Measurements from ENCODE around the gene ZGPAT. TPM values are rescaled to one million over a fixed set of nuclear protein-coding genes. Genes with fewer than 3 reads are reported as not detected.
"Not testable (repeated sequence)": the region's sequence is repeated elsewhere in the genome, so short reads cannot be mapped to it uniquely, and the experiment has no call there.

ZGPAT gene
- total RNA-seq, 1 experiment from 2014 or later: 69.3 TPM

GRCh38 chr20:63775096-63775978 is 67.5 kb downstream of the ZGPAT start:
- Histone ChIP-seq H3K4me1 (no peaks in the 10 kb centered on the region), H3K4me3 (ENCODE audit: low read depth, low read length) (no peak overlapping the region), H3K9me3 (no peaks in the 10 kb centered on the region), H3K27me3 (replicated peaks; ENCODE audit: control insufficient read depth, insufficient read depth, low read length) (no peaks in the 10 kb centered on the region), H3K36me3 (ENCODE audit: control insufficient read depth, insufficient read depth, low read length) (no peaks in the 10 kb centered on the region)
- BruUV-seq (replicated peaks): no TSS peak
- Mint-ChIP-seq H3K9me3 (ENCODE audit: unreplicated experiment) (no peaks in the 10 kb centered on the region), H3K27ac (ENCODE audit: unreplicated experiment) (peak overlapping the region; percentile 30), H3K4me1 (ENCODE audit: low read depth, unreplicated experiment) (no peaks in the 10 kb centered on the region), H3K27me3 (ENCODE audit: insufficient read depth, unreplicated experiment) (no peaks in the 10 kb centered on the region), H3K4me3 (ENCODE audit: unreplicated experiment) (no peak overlapping the region), H3K36me3 (ENCODE audit: insufficient read depth, unreplicated experiment) (no peaks in the 10 kb centered on the region)
- no peak for DNase-seq
- intact Hi-C loops (cut with micrococcal nuclease; ENCODE audit: unreplicated experiment): loop anchor here (5.0 kb wide), 1 partner anchor 1553 kb away; the partner anchor contains the start of gene HRH3
- TF ChIP-seq CTCF (IDR thresholded peaks at IDR 0.05; ENCODE audit: insufficient read depth in 1 of 2, low read depth in 1 of 2, low read length in 1 of 2, severe bottlenecking in 1 of 2, unreplicated experiment in 1 of 2): peak; percentile 16 to 50
- POLR2A ChIA-PET: no interaction called here
- CTCF ChIA-PET: interaction anchor here (0.7 kb wide), 1 partner anchor 11 kb away, joined by 3 read pairs; no protein-coding TSS in a partner anchor

GRCh38 chr20:63776875-63777274 is 69.0 kb downstream of the ZGPAT start:
- H3K27me3 ChIP-seq (replicated peaks; ENCODE audit: control insufficient read depth, insufficient read depth, low read length); H3K36me3 Mint-ChIP-seq (ENCODE audit: insufficient read depth, unreplicated experiment); H3K9me3 ChIP-seq; H3K27me3 Mint-ChIP-seq (ENCODE audit: insufficient read depth, unreplicated experiment); H3K36me3 ChIP-seq (ENCODE audit: control insufficient read depth, insufficient read depth, low read length); DNase-seq; H3K27ac Mint-ChIP-seq (ENCODE audit: unreplicated experiment); BruUV-seq (replicated peaks); CTCF ChIA-PET; POLR2A ChIA-PET; H3K4me1 Mint-ChIP-seq (ENCODE audit: low read depth, unreplicated experiment); H3K4me1 ChIP-seq; H3K9me3 Mint-ChIP-seq (ENCODE audit: unreplicated experiment); H3K4me3 Mint-ChIP-seq (ENCODE audit: unreplicated experiment); H3K4me3 ChIP-seq (ENCODE audit: low read depth, low read length): not testable (repeated sequence)
- intact Hi-C loops (cut with micrococcal nuclease; ENCODE audit: unreplicated experiment): loop anchor here (5.0 kb wide), 1 partner anchor 1555 kb away; the partner anchor contains the start of gene HRH3

GRCh38 chr20:63777614-63778013 is 69.8 kb downstream of the ZGPAT start:
- intact Hi-C loops (cut with micrococcal nuclease; ENCODE audit: unreplicated experiment): loop anchor here (5.0 kb wide), 1 partner anchor 1555 kb away; the partner anchor contains the start of gene HRH3
- CTCF ChIA-PET: interaction anchor here (1.0 kb wide), 1 partner anchor 9 kb away, joined by 3 read pairs; no protein-coding TSS in a partner anchor
- H3K27ac Mint-ChIP-seq (ENCODE audit: unreplicated experiment): no peak overlapping the region
- H3K27me3 ChIP-seq (replicated peaks; ENCODE audit: control insufficient read depth, insufficient read depth, low read length): no peaks in the 10 kb centered on the region
- H3K9me3 ChIP-seq: no peaks in the 10 kb centered on the region
- H3K4me1 Mint-ChIP-seq (ENCODE audit: low read depth, unreplicated experiment): no peaks in the 10 kb centered on the region
- BruUV-seq (replicated peaks): no TSS peak
- H3K36me3 Mint-ChIP-seq (ENCODE audit: insufficient read depth, unreplicated experiment): no peaks in the 10 kb centered on the region
- H3K4me3 ChIP-seq (ENCODE audit: low read depth, low read length): no peak overlapping the region
- no peaks in the 10 kb centered on the region for H3K27me3 Mint-ChIP-seq (ENCODE audit: insufficient read depth, unreplicated experiment)
- no peak for TF ChIP-seq CTCF (IDR thresholded peaks at IDR 0.05; ENCODE audit: insufficient read depth in 1 of 2, low read depth in 1 of 2, low read length in 1 of 2, severe bottlenecking in 1 of 2, unreplicated experiment in 1 of 2)
- no peaks in the 10 kb centered on the region for H3K36me3 ChIP-seq (ENCODE audit: control insufficient read depth, insufficient read depth, low read length)
- H3K4me1 ChIP-seq: no peaks in the 10 kb centered on the region
- POLR2A ChIA-PET: no interaction called here
- H3K4me3 Mint-ChIP-seq (ENCODE audit: unreplicated experiment): no peak overlapping the region
- H3K9me3 Mint-ChIP-seq (ENCODE audit: unreplicated experiment): no peaks in the 10 kb centered on the region
- DNase-seq: no peak

Measured in Caco-2 (cell line).